NCI-H2227 treated with DMSO at 0.1 percent for 48 hours (cell line): Measurements from ENCODE around the gene USP48.
"Not testable (repeated sequence)": the region's sequence is repeated elsewhere in the genome, so short reads cannot be mapped to it uniquely, and the experiment has no call there.

Experiments used
- DNase-seq: peaks from one replicate; lab custom pipeline; 2025; lab: John Stamatoyannopoulos, UW

The USP48 gene

GRCh38 chr1:21815724-21816321 is 32.9 kb upstream of the USP48 start:
- no peak for DNase-seq

GRCh38 chr1:21814981-21815582 is 32.1 kb upstream of the USP48 start:
- DNase-seq, result no peak

DNA sequence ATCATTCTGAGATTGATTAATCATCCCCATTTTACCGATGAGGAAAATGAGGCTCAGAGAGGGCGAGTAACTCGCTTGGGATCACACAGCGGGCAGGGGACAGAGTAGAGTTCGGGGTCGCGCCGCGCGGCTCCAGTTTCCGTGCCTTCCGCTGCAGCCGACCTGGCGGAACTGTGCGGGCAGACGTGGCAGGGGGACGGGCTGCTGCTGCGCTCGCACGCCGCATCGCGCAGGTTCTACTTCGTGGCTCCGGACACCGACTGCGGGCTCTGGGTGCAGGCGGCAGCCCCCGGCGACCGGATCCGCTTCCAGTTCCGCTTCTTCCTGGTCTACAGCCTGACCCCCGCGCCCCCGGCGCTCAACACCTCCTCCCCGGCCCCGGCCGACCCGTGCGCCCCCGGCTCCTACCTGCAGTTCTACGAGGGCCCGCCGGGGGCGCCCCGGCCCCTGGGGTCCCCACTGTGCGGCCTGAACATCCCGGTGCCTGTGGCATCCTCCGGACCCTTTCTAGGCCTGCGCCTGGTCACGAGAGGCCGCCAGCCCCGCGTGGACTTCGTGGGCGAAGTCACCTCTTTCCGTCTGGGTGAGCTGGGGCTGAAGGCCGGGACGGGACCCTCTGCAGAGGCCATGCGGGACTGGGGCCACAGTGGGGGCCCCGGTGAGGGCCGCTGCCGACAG is 31.4 kb upstream of the USP48 start:
- no peak for DNase-seq

DNA sequence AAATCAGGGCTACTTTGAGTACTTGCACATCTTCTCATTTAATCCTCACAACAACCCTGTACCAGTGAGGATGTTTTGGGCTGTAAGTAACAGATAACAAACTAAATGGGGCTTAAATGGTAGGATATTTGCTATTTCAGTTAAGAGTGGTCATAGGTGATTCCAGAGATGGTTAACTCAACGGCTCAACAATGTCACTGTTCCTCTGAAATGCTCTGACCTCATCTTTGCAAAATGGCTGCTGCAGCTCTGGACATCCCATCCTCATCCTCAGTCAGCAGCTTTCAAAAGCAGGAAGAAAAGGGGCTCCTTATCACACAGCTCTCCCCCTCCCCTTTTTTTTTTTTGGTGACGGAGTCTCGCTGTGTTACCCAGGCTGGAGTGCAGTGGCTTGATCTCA is 30.6 kb upstream of the USP48 start:
- no peak for DNase-seq

DNA sequence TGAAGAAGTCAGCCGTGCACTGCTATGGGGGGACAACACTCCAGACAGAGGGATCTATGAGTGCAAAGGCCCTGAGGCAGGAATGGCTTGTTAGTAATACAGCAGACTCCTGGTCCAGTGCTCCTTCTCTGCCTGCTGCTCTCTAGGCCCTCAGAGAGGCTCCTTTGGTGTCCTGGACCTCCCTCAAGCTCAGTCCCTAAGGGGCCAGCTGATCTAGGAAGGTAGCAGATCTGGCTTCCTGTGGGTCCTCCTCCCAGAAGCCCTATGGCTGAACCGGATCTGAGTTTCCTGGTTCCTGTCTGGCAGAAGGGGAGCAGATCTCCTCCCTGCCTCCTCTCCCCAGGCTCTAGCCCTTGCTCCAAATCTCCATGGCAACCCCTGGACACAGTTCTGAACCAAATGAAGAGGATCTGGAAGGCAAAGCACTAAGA is 28.9 kb upstream of the USP48 start, which contains the start of gene LDLRAD2:
Gene LDLRAD2, plus strand, starts transcription at position 391 of the 431 bp plus-strand sequence. CDS start 187 bp downstream, outside the sequence.
- no peak for DNase-seq

DNA sequence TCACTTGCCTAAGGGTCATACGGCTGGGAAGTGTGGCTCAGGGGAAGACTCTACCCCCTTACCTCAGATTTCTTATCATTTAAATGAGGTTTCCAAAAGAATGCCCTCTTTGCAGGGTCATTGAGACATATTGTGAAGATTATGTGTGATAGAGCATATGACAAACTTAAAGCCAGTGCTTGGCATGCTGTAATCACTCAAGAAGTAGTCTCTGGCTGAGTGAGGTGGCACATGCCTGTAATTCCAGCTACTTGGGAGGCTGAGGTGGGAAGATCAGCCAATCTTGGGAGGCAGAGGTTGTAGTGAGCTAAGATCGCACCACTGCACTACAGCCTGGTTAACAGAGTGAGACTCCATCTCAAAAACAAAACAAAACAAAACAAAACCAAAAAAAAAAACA is 21.6 kb upstream of the USP48 start:
- no peak for DNase-seq

- DNase-seq, result no peak
Observed at GRCh38 chr1:21801100-21801499, 18.2 kb upstream of the USP48 start.

GRCh38 chr1:21799730-21800129 is 16.8 kb upstream of the USP48 start:
- DNase-seq, result no peak

- DNase-seq, result no peak
Observed at GRCh38 chr1:21795075-21795474, 12.1 kb upstream of the USP48 start.

DNA sequence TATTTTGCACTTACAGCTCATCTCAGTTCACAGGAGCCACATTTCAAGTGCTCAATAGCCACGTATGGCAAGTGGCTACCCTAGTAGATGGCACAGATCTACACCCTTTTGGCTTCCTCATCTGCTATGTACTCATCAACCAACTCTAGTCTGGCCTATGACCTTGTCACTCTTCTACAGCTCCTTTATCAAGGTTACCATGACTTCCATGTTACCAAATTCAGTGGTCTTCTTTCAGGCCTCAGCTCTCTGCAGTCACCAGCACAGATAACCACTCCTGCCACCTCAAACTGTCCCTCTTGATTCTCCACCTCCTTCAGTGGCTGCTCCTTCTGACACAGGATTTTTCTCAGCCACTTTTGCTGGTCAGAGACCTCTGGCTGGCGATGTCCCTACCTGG is 11.7 kb upstream of the USP48 start:
- no peak for DNase-seq

- DNase-seq, result no peak
Observed at GRCh38 chr1:21793104-21793503, 10.2 kb upstream of the USP48 start.

DNA sequence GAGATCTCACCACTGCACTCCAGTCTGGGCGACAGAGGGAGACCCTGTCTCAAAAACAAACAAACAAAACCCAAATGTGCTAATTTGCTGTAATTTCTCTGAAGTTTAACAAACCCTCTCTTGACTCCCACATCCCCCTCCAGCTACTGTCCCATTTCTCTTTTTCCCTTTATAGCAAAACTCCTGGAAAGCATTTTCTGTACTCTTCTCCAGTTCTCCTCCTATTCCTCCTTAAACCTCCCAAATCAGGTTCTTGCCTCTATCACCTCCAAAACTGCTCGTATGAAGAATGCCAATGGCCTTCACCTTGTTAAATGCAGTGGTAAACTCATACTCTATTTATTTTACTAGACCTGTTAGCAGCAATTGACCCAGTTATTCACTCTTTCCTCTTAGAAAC is 3.7 kb upstream of the USP48 start:
- no peak for DNase-seq

- DNase-seq, result not testable (repeated sequence)
Observed at GRCh38 chr1:21785764-21786163, 2.8 kb upstream of the USP48 start.

GRCh38 chr1:21783679-21784603 is 992 bp upstream of the USP48 start:
- DNase-seq, result no peak

GRCh38 chr1:21782349-21782867 is 541 bp downstream of the USP48 start:
- DNase-seq, result peak; percentile 56

GRCh38 chr1:21781815-21782348 is 1.1 kb downstream of the USP48 start:
- DNase-seq, result no peak

DNA sequence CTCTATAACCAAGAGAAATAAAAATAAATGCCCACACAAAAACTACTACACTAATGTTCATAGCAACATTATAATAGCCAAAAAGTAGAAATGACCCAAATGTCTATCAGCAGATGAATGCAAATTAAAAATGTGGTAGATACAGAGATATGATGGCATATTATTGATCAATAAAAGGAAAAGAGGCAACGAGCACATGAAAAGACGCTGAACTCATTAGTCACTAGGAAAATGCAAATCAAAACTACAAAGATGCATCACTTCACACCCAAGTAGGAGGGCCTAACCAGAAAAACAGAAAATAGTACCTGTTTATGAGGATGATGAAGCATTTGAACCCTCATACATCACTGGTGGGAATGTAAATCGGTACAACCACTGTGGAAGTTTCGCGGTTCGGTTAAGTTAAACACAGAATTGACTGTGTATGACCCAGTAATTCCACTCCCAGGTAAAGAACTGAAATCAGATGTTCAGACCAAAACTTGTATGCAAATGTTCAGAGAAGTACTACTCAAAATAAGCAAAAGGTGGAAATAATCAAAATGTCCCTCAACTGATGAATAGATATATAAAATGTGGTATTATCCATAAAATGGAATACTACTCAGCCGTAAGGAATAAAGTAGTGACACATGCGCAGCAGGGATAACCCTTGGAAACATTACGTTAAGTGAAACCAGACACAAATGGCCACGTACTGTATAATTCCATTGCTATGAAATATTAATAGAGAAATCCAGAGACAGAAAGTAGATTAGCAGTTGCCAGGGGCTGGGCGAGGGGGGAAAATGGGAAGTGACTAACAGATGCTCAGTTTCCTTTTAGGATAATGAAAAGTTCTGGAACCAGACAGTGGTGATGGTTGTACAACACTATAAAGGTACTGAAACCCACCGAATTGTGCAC is 3.1 kb downstream of the USP48 start:
- no peak for DNase-seq

DNA sequence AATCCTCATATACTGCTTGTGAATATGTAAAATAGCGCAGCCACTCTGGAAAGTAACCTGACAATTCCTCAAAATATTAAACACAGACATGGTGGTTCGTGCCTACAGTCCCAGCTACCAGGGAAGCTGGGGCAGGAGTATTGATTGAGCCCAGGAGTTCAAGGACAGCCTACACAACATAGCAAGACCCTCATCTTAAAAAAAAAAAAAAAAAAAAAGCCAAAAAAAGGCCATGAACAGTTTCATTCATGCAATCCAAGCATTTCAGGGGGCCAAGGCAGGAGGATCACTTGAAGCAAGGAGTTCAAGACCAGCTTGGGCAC is 4.6 kb downstream of the USP48 start:
- DNase-seq, result no peak

DNA sequence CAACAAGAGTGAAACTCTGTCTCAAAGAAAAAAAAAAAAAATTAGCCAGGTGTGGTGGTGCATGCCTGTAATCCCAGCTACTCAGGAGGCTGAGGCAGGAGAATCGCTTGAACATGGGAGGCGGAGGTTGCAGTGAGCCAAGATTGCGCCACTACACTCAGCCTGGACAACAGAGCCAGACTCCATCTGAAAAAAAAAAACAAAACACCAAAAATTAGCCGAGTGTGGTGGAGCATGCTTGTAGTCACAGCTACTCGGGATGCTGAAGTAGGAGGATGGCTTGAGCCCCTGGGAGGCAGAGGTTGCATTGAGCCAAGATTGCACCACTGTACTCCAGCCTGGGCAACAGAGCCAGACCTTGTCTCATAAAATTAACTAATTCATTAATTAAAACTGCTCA is 6.0 kb downstream of the USP48 start:
- DNase-seq, result not testable (repeated sequence)

DNA sequence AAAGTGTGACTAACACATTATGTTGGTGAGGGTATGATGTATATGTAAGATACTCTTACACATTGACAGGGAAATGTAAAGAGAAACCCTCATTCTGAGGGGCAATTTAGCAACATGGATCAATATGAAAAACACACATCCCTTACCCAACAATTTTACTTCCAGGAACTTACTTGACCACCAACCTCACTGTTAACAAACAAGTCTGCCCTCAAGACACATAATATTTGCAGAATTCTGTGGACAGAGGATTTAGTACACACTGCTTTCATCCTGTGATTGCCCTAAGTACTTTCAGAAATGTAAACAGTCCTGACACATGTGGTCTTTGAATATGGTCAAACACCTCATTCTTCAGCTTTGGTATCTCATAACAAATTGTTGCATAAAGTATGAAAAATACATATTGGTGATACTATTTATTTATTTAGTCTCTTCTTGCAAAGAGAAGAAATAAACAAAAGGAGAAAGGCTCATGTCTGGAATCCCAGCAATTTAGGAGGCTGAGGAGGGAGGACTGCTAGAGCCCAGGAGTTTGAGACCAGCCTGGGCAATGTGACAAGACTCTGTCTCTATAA is 6.9 kb downstream of the USP48 start:
- no peak for DNase-seq

DNA sequence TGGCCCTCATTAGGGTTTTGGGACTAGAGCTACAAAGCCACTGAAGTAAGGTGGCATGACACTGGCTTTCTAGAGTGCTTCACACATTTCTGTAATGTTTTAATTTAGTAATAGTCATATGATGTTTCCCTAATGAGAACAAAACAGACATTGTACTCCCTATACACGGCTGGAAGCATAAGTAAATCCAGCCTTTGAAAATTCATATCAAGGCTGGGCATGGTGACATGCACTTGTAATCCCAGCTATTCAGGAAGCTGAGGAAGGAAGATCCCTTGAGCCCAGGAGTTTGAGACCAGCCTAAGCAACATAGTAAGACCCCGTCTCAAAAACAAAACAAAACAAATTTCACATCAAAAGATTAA is 7.4 kb downstream of the USP48 start:
- no peak for DNase-seq
